Right atrium auricular region (tissue), 2 donors: ENCODE results near the gene CMBL. TPM values are rescaled to one million over a fixed set of nuclear protein-coding genes. Genes with fewer than 3 reads are reported as not detected.

ENCODE experiments used
- DNase-seq: peaks from one replicate; pipeline ENCODE4 v3.0.0-alpha.2; 2019; ENCODE audit warnings: low spot score
- H3K27ac ChIP-seq, 2 donors: fragments of 200-600 bp; sonication (generic); 1 replicate in 1 of 2; 2 replicates in 1 of 2; pipeline ENCODE4 v1.5.1; 2016 to 2019
- H3K27me3 ChIP-seq, 2 donors: fragments of 200-600 bp; sonication (generic); one replicate each; pipeline versions ENCODE4 v1.5.1 to v1.6.0; 2017 to 2019
- H3K36me3 ChIP-seq: fragments of 200-600 bp; sonication (generic); one replicate; pipeline ENCODE4 v1.5.1; 2016
- H3K4me1 ChIP-seq, 2 donors: fragments of 200-600 bp; sonication (generic); one replicate each; pipeline versions ENCODE4 v1.5.1 to v1.6.0; 2017 to 2019
- H3K4me3 ChIP-seq, 2 donors: fragments of 200-600 bp; sonication (generic); 1 replicate in 1 of 2; 2 replicates in 1 of 2; pipeline ENCODE4 v1.5.1; 2017 to 2019; ENCODE audit warnings: mild to moderate bottlenecking in 1 of 2, moderate library complexity in 1 of 2
- H3K9me3 ChIP-seq, 2 donors: fragments of 200-600 bp; sonication (generic); one replicate each; pipeline ENCODE4 v1.5.1; 2019
- total RNA-seq, 2 donors: library from RNA; depleted of rRNA; stranded (reverse); fragments of >200 nt; gene quantifications; one replicate each; pipeline ENCODE4 v1.1.0, GENCODE V29; 2016
- TF ChIP-seq, protein P1 (sequence below), 2 donors: fragments of 200-600 bp; sonication (generic); IDR thresholded peaks; one replicate each; pipeline ENCODE4 v1.5.1; 2019; ENCODE audit warnings: antibody characterized with exemption in 2 of 2

CMBL gene
- total RNA-seq, 2 donors from 2014 or later = 5.9 to 20.7 TPM

DNA sequence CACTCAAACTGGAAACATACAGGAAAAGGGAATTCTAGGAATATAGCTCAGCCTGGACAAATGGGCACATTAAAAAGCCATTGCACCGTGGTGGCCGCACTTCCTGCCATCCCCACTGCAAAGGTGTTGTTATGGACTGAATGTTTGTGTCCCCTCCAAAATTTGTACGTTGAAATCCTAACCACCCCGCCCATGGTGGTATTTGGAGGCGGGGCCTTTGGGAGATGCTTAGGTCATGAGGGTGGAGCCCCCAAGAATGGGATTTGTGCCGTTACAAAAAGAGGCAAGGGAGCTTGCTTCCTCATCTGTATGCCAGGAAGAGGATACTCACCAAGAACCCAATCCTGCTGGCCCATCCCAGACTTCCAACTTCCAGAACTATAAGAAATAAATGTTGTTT is 1.1 kb upstream of the CMBL start:
- no peaks in the 10 kb centered on the region for H3K36me3 ChIP-seq
- H3K4me1 ChIP-seq = peaks cover 0 to 14% of the 10 kb centered on the region in 2 donors
- no peak overlapping the region for H3K27ac ChIP-seq
- TF ChIP-seq, protein P1, sequence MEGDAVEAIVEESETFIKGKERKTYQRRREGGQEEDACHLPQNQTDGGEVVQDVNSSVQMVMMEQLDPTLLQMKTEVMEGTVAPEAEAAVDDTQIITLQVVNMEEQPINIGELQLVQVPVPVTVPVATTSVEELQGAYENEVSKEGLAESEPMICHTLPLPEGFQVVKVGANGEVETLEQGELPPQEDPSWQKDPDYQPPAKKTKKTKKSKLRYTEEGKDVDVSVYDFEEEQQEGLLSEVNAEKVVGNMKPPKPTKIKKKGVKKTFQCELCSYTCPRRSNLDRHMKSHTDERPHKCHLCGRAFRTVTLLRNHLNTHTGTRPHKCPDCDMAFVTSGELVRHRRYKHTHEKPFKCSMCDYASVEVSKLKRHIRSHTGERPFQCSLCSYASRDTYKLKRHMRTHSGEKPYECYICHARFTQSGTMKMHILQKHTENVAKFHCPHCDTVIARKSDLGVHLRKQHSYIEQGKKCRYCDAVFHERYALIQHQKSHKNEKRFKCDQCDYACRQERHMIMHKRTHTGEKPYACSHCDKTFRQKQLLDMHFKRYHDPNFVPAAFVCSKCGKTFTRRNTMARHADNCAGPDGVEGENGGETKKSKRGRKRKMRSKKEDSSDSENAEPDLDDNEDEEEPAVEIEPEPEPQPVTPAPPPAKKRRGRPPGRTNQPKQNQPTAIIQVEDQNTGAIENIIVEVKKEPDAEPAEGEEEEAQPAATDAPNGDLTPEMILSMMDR (IDR thresholded peaks at IDR 0.05) = no peak
- DNase-seq = no peak
- H3K27me3 ChIP-seq = no peaks in the 10 kb centered on the region
- no peak overlapping the region for H3K4me3 ChIP-seq
- H3K9me3 ChIP-seq = no peaks in the 10 kb centered on the region

DNA sequence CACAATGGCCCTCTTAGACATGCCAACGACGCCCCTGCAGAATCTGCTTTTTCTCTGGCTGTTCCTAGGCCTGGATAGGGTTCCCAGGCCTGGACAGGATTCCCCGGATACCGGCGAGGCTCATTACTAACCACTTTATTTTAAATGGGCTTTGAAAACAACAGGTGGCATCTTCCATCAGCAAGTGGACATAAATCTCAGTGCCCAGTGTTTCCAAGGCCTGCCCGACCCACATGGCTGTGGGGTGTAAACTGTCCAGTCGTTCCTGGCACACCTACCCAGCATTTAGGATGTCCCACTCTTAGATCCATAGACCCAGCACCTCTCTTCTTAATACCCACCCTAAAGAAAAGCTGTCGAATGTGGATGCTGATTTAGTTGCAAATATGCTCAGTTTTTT is 896 bp downstream of the CMBL start:
- Histone ChIP-seq H3K9me3 (no peaks in the 10 kb centered on the region), H3K36me3 (no peaks in the 10 kb centered on the region), H3K4me1 (peaks cover 0 to 19% of the 10 kb centered on the region in 2 donors), H3K27me3 (no peaks in the 10 kb centered on the region), H3K27ac (peak overlapping the region; percentile 81 to 87), H3K4me3 (peak overlapping the region; percentile 67 to 68)
- TF ChIP-seq, protein P1 (IDR thresholded peaks at IDR 0.05) = no peak
- DNase-seq = no peak

DNA sequence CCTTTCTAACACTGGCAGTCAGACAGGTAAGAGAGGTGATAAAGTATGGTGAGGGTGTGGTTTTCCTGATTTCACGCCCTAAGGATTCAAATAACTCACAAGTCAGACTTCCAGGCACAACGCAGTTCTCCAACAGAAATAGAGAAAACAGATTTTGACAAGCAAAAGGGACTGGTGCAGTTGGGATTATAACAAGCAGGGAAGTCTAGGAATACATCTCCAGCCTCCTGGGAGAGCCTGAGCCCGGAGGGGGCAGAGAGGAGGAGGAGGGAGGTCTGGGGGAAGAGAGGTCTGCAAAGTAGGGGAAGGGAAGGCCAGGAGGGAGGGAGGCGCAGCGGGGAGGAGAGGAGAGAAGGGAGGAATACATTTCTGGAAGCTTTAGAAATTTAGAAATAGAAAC is 1.6 kb downstream of the CMBL start:
- Histone ChIP-seq H3K4me3 (no peak overlapping the region), H3K27ac (no peak overlapping the region), H3K9me3 (no peaks in the 10 kb centered on the region), H3K27me3 (no peaks in the 10 kb centered on the region), H3K36me3 (no peaks in the 10 kb centered on the region), H3K4me1 (peaks cover 0 to 19% of the 10 kb centered on the region in 2 donors)
- TF ChIP-seq, protein P1 (IDR thresholded peaks at IDR 0.05) = no peak
- DNase-seq = no peak

DNA sequence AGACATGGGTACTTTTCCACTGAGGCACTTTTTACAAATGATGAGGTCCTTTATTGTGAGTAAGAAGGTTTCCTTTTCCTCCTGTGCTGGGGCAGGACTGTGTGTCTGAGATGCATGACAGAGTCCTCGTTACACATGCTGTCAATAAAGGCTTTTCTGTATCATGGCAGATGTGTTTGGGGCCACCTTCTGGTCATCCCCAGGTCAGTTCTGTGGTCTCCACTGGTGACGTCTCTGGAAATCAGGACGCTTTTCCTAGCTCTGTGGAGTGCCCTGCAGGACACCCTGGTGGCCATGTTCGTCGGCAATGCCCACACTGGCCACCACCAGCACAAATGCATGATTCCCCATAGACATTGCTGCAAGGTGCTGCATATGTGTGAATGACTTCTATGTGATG is 2.8 kb downstream of the CMBL start:
- no peak overlapping the region for H3K4me3 ChIP-seq
- H3K27ac ChIP-seq = no peak overlapping the region
- H3K36me3 ChIP-seq = no peaks in the 10 kb centered on the region
- no peak for DNase-seq
- no peaks in the 10 kb centered on the region for H3K9me3 ChIP-seq
- TF ChIP-seq, protein P1 (IDR thresholded peaks at IDR 0.05) = peak in 1 of 2 donors; percentile 33
- H3K27me3 ChIP-seq = no peaks in the 10 kb centered on the region
- peaks cover 0 to 19% of the 10 kb centered on the region in 2 donors for H3K4me1 ChIP-seq

DNA sequence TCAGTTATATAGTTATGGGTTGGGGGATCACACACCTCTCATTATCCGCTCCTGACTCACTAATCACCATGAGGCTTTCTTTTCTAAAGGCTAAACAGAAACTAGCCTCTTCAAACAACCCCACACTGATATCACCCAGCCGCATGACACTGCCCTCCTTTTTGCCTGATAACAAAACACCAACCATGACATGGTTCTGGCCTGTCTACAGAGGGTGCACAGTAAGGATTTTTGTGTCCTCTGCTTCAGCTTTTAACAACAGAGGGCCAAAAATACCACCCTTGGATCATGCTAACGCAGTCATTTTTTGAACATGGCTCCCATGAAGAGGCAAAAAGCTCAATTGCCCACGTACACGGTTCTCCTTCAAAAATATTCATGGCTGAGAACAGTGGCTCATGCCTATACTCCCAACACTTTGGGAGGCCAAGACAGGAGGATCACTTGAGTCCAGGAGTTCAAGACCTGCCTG is 4.0 kb downstream of the CMBL start:
- Histone ChIP-seq H3K4me3 (no peak overlapping the region), H3K27me3 (no peaks in the 10 kb centered on the region), H3K27ac (peak overlapping the region; percentile 60 to 81), H3K4me1 (peaks cover 0 to 19% of the 10 kb centered on the region in 2 donors), H3K36me3 (no peaks in the 10 kb centered on the region), H3K9me3 (no peaks in the 10 kb centered on the region)
- no peak for DNase-seq
- TF ChIP-seq, protein P1 (IDR thresholded peaks at IDR 0.05) = no peak

DNA sequence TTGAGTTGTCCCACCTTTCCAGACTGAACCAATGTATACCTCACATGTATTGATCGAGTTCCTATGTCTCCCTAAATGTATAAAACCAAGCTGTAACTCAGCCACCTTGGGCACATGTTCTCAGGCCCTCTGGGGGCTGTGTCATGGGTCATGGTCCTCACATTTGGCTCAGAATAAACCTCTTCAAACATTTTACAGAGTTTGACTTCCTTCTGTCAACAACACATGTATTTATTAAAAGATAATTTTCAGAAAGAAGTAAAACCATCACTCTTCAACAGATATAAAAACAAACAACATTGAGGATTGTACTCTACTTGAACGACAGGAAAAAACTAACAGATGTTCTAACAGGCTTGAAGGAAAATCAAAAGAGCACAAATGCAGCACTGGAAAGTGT is 4.5 kb downstream of the CMBL start:
- H3K9me3 ChIP-seq = no peaks in the 10 kb centered on the region
- no peak overlapping the region for H3K4me3 ChIP-seq
- TF ChIP-seq, protein P1 (IDR thresholded peaks at IDR 0.05) = no peak
- peaks cover 0 to 19% of the 10 kb centered on the region in 2 donors for H3K4me1 ChIP-seq
- H3K36me3 ChIP-seq = no peaks in the 10 kb centered on the region
- no peaks in the 10 kb centered on the region for H3K27me3 ChIP-seq
- no peak for DNase-seq
- H3K27ac ChIP-seq = peak overlapping the region; percentile 60 to 81
